Keratinocyte (primary cell): ENCODE measurements around the gene GPC5. TPM values are rescaled to one million over a fixed set of nuclear protein-coding genes. Genes with fewer than 3 reads are reported as not detected.

Experiments
- DNase-seq: peaks from one replicate; pipeline ENCODE4 v3.0.0-alpha.2; 2011; ENCODE audit warnings: low read depth, missing footprints, low spot score
- FAIRE-seq: peaks from 2 replicates; lab custom pipeline; 2011; peaks lifted over from hg19 to GRCh38; lab: Jason Lieb, UNC
- H2AFZ ChIP-seq: 2 replicates; pipeline ENCODE4 v1.6.0; 2012; ENCODE audit warnings: low read length, control low read depth, inconsistent platforms; ENCODE audit not compliant: control insufficient read depth
- H3K27ac ChIP-seq: 2 replicates; pipeline ENCODE4 v1.5.1; 2011; ENCODE audit warnings: low read length; ENCODE audit not compliant: control insufficient read depth, insufficient read depth
- H3K27me3 ChIP-seq: 3 replicates; pipeline ENCODE4 v1.6.0; 2011; ENCODE audit warnings: low read length; ENCODE audit not compliant: control insufficient read depth, insufficient read depth; ENCODE audit errors: extremely low read depth
- H3K36me3 ChIP-seq, 2 experiments: 2 replicates in 1 of 2; 3 replicates in 1 of 2; pipeline ENCODE4 v1.5.1; 2011; ENCODE audit warnings: low read length in 2 of 2, mild to moderate bottlenecking in 1 of 2; ENCODE audit not compliant: control insufficient read depth in 2 of 2, insufficient read depth in 2 of 2; ENCODE audit errors: extremely low read depth in 1 of 2
- H3K4me1 ChIP-seq: 3 replicates; pipeline ENCODE4 v1.5.1; 2011; ENCODE audit warnings: low read length; ENCODE audit not compliant: control insufficient read depth, insufficient read depth; ENCODE audit errors: extremely low read depth
- H3K4me2 ChIP-seq: 3 replicates; pipeline ENCODE4 v1.6.0; 2011; ENCODE audit warnings: low read depth, low read length; ENCODE audit not compliant: control insufficient read depth, insufficient read depth; ENCODE audit errors: extremely low read depth
- H3K4me3 ChIP-seq, 3 experiments: fragments of 200-600 bp in 1 of 3; sonication (generic) in 1 of 3; 2 replicates in 2 of 3; 3 replicates in 1 of 3; pipeline ENCODE4 v1.5.1; 2011 to 2016; ENCODE audit warnings: low read length in 3 of 3, mild to moderate bottlenecking in 3 of 3, control low read depth in 2 of 3, inconsistent platforms in 1 of 3, low read depth in 1 of 3, mixed read lengths in 1 of 3, mixed run types in 1 of 3, moderate library complexity in 1 of 3; ENCODE audit not compliant: control insufficient read depth in 2 of 3, insufficient read depth in 2 of 3; ENCODE audit errors: extremely low read depth in 1 of 3
- H3K79me2 ChIP-seq: 2 replicates; pipeline ENCODE4 v1.6.0; 2012; ENCODE audit warnings: low read length; ENCODE audit not compliant: control insufficient read depth, insufficient read depth
- H3K9ac ChIP-seq: 3 replicates; pipeline ENCODE4 v1.6.0; 2011; ENCODE audit warnings: low read length; ENCODE audit not compliant: control insufficient read depth, insufficient read depth; ENCODE audit errors: extremely low read depth
- H3K9me1 ChIP-seq: 3 replicates; pipeline ENCODE4 v1.6.0; 2011; ENCODE audit warnings: low read length; ENCODE audit not compliant: control insufficient read depth, insufficient read depth; ENCODE audit errors: extremely low read depth
- H3K9me3 ChIP-seq: 2 replicates; pipeline ENCODE4 v1.5.1; 2012; ENCODE audit warnings: low read depth, low read length; ENCODE audit not compliant: control insufficient read depth
- H4K20me1 ChIP-seq: 3 replicates; pipeline ENCODE4 v1.6.0; 2011; ENCODE audit warnings: low read length; ENCODE audit not compliant: control insufficient read depth, insufficient read depth; ENCODE audit errors: extremely low read depth
- CTCF ChIP-seq, 3 experiments: IDR thresholded peaks in 1 of 3; conservative IDR thresholded peaks in 1 of 3; optimal IDR thresholded peaks in 1 of 3; 2 replicates in 2 of 3; 3 replicates in 1 of 3; pipeline versions ENCODE3 to v1.5.1; 2011; ENCODE audit warnings: low read length in 3 of 3, mild to moderate bottlenecking in 3 of 3, moderate library complexity in 2 of 3, control low read depth in 1 of 3, inconsistent platforms in 1 of 3; ENCODE audit not compliant: insufficient read depth in 2 of 3; ENCODE audit errors: extremely low read depth in 1 of 3
- EZH2 ChIP-seq: IDR thresholded peaks from one replicate; pipeline ENCODE4 v1.6.1; 2012; ENCODE audit warnings: inconsistent platforms, mild to moderate bottlenecking, low read length, moderate library complexity
- dilution Hi-C: fragments of 300-500 bp; cut with MboI; formaldehyde crosslinking; loops from one replicate; pipeline ENCODE4 v1.7.0; 2020; ENCODE audit warnings: low sequenced_read_pairs; ENCODE audit not compliant: extremely low pct_ligation_motif_present
- polyA plus RNA-seq, 5 experiments: library from polyadenylated mRNA; depleted of rRNA in 3 of 5; stranded (reverse) in 3 of 5; stranded (forward) in 1 of 5; unstranded in 1 of 5; fragments of >200 nt; gene quantifications; 1 replicate in 1 of 5; 2 replicates in 3 of 5; 3 replicates in 1 of 5; pipeline versions ENCODE4 v1.2.1 to v1.2.3, GENCODE V29; 2011 to 2012; ENCODE audit warnings: missing spikeins in 2 of 5, low read depth in 1 of 5, low replicate concordance in 1 of 5

The GPC5 gene
- polyA plus RNA-seq, 1 donor (not counting 4 experiments of a cell fraction or from before 2014, with no cell fraction given): 0.10 TPM

- Histone ChIP-seq H2AFZ (no peak overlapping the region), H3K27me3 (no peaks in the 10 kb centered on the region), H3K9ac (no peak overlapping the region), H3K9me3 (no peaks in the 10 kb centered on the region), H3K4me1 (no peaks in the 10 kb centered on the region), H3K4me2 (no peak overlapping the region), H3K27ac (no peak overlapping the region), H4K20me1 (peaks cover 2% of the 10 kb centered on the region), H3K36me3 (peaks cover 4 to 7% of the 10 kb centered on the region in 2 experiments), H3K4me3 (no peak overlapping the region), H3K79me2 (no peaks in the 10 kb centered on the region), H3K9me1 (no peaks in the 10 kb centered on the region)
- DNase-seq (no peak), FAIRE-seq (no peak)
- dilution Hi-C loops: no loop called here
- TF ChIP-seq CTCF (optimal IDR thresholded peaks at IDR 0.05 in 1 of 3, IDR thresholded peaks at IDR 0.05 in 1 of 3, conservative IDR thresholded peaks at IDR 0.05 in 1 of 3; ENCODE audit: extremely low read depth in 1 of 3, insufficient read depth in 2 of 3, low read length in 3 of 3) (no peak), EZH2 (no peak)
Measured at GRCh38 chr13:91361755-91362271, 36.6 kb upstream of the GPC5 start.

GRCh38 chr13:91362908-91363307, 35.5 kb upstream of the GPC5 start:
- no peaks in the 10 kb centered on the region for H3K36me3 ChIP-seq
- H3K27ac ChIP-seq: no peak overlapping the region
- TF ChIP-seq EZH2: no peak
- TF ChIP-seq CTCF (optimal IDR thresholded peaks at IDR 0.05 in 1 of 3, IDR thresholded peaks at IDR 0.05 in 1 of 3, conservative IDR thresholded peaks at IDR 0.05 in 1 of 3; ENCODE audit: extremely low read depth in 1 of 3, insufficient read depth in 2 of 3, low read length in 3 of 3): no peak
- no peaks in the 10 kb centered on the region for H3K9me1 ChIP-seq
- no peaks in the 10 kb centered on the region for H3K4me1 ChIP-seq
- H3K9me3 ChIP-seq: no peaks in the 10 kb centered on the region
- FAIRE-seq (no peak), DNase-seq (no peak)
- dilution Hi-C loops: no loop called here
- no peak overlapping the region for H3K9ac ChIP-seq
- H3K79me2 ChIP-seq: no peaks in the 10 kb centered on the region
- no peak overlapping the region for H3K4me2 ChIP-seq
- no peaks in the 10 kb centered on the region for H3K27me3 ChIP-seq
- no peak overlapping the region for H2AFZ ChIP-seq
- H3K4me3 ChIP-seq: no peak overlapping the region
- H4K20me1 ChIP-seq: no peaks in the 10 kb centered on the region
